ENCODE measurements around the gene MCC. TPM values are rescaled to one million over a fixed set of nuclear protein-coding genes. Genes with fewer than 3 reads are reported as not detected.

The MCC gene
- total and polyA plus RNA-seq, 4 donors: 9.0 to 47.3 (median 14.7) TPM

- DNase-seq (ENCODE audit: low spot score): no peak
- Histone ChIP-seq H3K27ac (ENCODE audit: low read depth in 1 of 2, low read length in 2 of 2) (no peak overlapping the region), H3K4me3 (ENCODE audit: low read depth in 1 of 3, low read length in 3 of 3) (peak overlapping the region; percentile 38 to 71 (median 54)), H3K4me1 (ENCODE audit: control insufficient read depth in 4 of 4, insufficient read depth in 4 of 4, low read length in 3 of 4) (peaks cover 6 to 18% (median 13%) of the 10 kb centered on the region in 4 donors), H3K36me3 (ENCODE audit: control insufficient read depth in 4 of 4, insufficient read depth in 3 of 4, low read depth in 1 of 4, low read length in 3 of 4) (no peaks in the 10 kb centered on the region), H3K9ac (ENCODE audit: low read depth in 1 of 2, low read length in 2 of 2) (no peak overlapping the region), H3K9me3 (ENCODE audit: control insufficient read depth in 4 of 4, low read length in 3 of 4) (peaks cover 0 to 23% (median 7%) of the 10 kb centered on the region in 4 donors), H3K27me3 (ENCODE audit: control insufficient read depth in 4 of 4, insufficient read depth in 4 of 4, low read length in 3 of 4) (peaks cover 2 to 6% (median 4%) of the 10 kb centered on the region in 4 donors)
- WGBS: 22% methylated on average over 20 of the region's 20 CpGs
- no peak for TF ChIP-seq YY1 (IDR thresholded peaks at IDR 0.05)
- TF ChIP-seq HNF4G (IDR thresholded peaks at IDR 0.05): no peak
- TF ChIP-seq ZBTB33 (IDR thresholded peaks at IDR 0.05): no peak
- TF ChIP-seq CTCF (IDR thresholded peaks at IDR 0.05; ENCODE audit: low read depth, low read length, missing input control): no peak
- TF ChIP-seq ATF3 (IDR thresholded peaks at IDR 0.05): no peak
- no peak for TF ChIP-seq GABPA (IDR thresholded peaks at IDR 0.05 in 1 of 2, conservative IDR thresholded peaks at IDR 0.05 in 1 of 2)
- TF ChIP-seq RAD21 (IDR thresholded peaks at IDR 0.05): no peak
- no peak for TF ChIP-seq EGR1 (IDR thresholded peaks at IDR 0.05; ENCODE audit: low read depth in 2 of 2)
- no peak for TF ChIP-seq TAF1 (conservative IDR thresholded peaks at IDR 0.05)
- TF ChIP-seq NR2F2 (IDR thresholded peaks at IDR 0.05): no peak
- no peak for TF ChIP-seq JUND (IDR thresholded peaks at IDR 0.05)
- TF ChIP-seq REST (IDR thresholded peaks at IDR 0.05): no peak
- TF ChIP-seq HNF4A (conservative IDR thresholded peaks at IDR 0.05): no peak
- TF ChIP-seq FOXA2 (IDR thresholded peaks at IDR 0.05): no peak
- no peak for TF ChIP-seq FOXA1 (IDR thresholded peaks at IDR 0.05)
- no peak for TF ChIP-seq RXRA (IDR thresholded peaks at IDR 0.05)
- no peak for TF ChIP-seq SP1 (IDR thresholded peaks at IDR 0.05)
- TF ChIP-seq MAX (IDR thresholded peaks at IDR 0.05): no peak
Measured at GRCh38 chr5:113488645-113489184, 462 bp upstream of the MCC start.

Measured in liver (tissue), 9 donors.